ENCODE data around the gene PRKCA.
"Not testable (repeated sequence)": the region's sequence is repeated elsewhere in the genome, so short reads cannot be mapped to it uniquely, and the experiment has no call there.

The PRKCA gene

DNA sequence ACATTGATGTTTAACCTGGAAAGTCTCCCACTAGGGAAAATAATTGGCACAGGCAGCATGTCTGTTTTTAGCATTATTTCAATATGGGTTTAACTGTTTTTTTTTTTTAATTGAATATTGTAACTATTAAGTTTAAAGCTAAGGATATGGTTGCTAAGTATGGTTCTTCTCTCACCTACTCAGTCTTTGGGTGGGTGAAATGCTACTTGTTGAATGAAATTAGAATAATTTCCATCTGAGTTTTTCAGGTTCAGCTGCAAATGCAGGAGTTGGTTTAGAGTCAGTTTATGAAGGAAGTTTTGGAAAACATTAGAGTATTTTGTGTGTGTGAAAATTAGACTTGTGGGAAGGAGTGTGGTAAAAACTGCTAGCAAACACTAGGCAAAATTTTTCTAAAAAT is 93.5 kb downstream of the PRKCA start:
- no peak for FAIRE-seq

DNA sequence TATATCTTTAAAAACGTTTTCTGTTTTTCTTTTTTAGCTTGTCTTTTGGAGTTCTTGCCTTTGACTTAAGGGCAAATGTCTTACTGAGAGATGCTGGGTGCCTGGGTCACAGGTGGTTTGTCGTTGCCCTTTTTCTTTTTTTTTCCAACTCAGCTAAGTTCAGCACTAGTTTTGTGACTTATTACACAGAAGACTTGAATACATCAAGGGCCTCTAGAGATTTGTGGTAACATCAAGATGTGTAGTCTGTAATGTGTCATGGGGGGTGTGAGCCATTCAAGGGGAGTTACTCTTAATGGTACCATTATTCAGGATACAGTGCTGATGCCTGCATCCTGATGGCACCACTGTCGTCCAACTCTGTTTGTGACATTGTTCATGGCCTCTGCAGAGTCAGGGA is 95.1 kb downstream of the PRKCA start:
- no peak for FAIRE-seq

GRCh38 chr17:66398059-66398458 is 95.6 kb downstream of the PRKCA start:
- no peak for FAIRE-seq

DNA sequence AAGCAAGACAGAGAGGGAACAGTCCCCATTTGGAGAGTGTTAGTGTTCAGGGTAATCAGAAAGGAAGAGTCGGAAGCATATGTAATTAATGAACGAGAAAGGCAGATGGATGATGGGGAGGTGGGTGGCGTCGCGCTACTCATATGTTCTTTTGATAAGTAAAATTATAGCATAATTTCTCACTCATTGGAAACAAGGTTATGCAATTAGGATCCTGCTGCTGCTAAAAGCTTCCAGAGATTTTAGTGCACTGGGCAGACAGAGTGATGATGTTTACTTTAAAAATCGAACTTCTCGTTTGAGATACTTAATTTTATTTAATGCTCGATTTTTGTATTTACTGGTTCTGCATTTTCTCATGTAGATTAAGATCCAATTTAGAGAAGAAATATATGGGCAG is 96.2 kb downstream of the PRKCA start:
- FAIRE-seq, result no peak

- FAIRE-seq, result no peak
Observed at GRCh38 chr17:66399441-66399840, 97.0 kb downstream of the PRKCA start.

- FAIRE-seq, result not testable (repeated sequence)
Observed at GRCh38 chr17:66400041-66400688, 97.8 kb downstream of the PRKCA start.

DNA sequence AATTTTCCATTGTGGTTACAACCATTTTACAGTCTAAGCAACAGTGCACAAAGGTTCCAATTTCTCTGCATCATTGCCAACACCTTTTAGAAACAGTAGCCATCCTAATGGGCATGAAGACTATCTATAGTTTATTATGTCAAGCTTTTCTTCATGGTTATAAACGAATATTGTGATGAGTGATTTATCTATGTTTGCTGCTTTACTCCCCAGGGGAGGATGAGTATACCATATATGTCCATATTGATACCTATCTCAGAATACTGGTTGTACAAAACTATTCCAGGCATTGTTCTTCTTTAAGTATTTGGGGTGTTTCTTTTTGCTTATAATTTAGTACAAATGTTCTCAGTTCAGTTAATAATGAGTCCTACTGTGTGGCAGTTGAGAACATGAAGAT is 98.3 kb downstream of the PRKCA start:
- FAIRE-seq, result no peak

GRCh38 chr17:66401364-66401763 is 99.0 kb downstream of the PRKCA start:
- FAIRE-seq, result no peak

DNA sequence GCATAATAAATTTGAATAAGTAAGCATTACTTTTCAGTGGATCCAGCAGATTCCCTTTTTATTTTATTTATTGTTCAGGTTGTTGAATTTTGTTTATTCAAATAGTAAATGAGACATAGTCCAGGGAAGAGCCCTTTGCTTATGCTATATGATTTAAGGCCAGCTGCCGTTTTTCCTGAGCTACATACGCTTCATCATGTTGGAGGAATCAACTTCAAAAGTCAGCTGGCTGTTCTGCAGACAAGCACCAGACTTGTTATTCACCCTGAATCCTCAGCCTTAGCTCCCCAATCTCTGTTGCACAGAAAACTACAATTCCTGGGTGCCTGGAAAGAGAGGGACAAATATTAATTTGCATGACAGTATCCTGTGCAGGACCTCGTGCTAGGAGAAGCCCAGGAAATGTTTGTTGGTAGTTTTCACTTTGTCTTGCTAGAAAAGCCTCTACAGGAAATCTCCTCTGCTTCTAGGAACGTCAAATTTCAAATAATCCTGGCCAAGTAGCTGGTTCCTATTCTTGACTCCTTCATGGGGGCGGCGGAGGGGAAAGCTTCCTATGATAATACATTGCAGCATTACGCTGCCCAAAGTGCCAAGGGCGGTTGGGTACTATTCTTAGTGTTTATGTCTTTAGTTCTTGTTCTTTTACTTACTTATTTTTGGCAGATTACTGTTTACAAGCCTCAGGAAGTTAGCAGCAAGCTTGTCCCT is 101.6 kb downstream of the PRKCA start:
- FAIRE-seq, result no peak

GRCh38 chr17:66405836-66406677 is 103.6 kb downstream of the PRKCA start:
- no peak for FAIRE-seq

DNA sequence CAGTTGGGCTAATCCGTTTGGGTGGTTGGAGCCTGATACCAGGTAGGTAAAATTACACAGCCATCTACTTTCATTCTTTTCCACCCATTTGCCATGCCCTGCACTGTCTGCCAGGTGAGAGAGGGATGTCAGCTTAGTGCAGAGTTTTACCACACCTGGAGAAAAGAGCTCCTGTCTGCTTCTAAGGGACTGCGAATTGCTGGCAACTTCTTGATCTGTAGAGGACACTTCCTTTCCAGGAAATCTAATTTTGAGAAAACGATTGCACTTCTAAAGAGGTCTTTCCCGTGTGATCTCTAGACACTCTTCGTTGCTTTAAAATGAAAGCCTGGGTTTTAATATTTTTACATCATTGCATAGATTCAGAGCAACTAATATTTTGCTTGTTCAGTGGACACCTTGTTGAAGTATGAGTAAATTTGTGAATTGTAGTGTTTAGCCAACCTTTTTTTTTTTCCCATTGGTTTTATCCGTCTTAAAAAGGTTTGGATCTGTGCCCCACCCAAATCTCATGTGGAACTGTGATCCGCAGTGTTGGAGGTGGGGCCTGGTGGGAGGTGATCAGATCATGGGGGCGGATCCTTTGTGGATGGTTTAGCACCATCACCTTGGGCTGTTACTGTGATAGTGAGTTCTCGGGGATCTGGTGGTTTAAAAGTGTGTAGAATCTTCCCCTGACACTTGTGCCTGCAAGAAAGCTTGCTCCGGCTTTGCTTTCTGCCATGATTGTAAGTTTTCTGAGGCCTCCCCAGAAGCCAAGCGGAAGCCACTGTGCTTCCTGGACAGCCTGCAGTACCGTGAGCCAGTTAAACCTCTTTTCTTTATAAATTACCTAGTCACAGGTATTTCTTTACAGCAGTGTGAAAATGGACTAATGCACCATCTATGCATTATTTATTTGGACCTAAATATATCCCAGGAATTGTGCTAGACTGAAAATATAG is 104.6 kb downstream of the PRKCA start:
- no peak for FAIRE-seq

DNA sequence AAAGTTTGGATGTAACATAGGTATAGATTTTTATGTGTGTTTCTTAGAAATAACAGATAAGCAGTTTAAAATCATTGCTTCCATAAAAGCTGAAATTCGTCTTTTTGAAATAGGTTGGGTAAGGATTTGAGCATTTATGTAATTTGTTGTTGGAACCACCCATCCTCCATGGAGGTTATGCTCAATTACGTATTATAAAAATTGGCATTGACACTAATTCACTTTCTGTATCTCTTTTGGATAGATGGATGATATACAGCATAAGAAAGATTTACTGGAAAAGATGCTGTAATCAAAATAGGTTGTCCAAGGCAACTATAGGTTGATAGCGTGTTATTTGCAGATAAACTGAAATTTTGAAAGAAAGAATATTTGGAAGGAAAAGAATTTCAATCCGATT is 105.5 kb downstream of the PRKCA start:
- FAIRE-seq, result no peak

- FAIRE-seq, result no peak
Observed at GRCh38 chr17:66411520-66411919, 109.1 kb downstream of the PRKCA start.

- no peak for FAIRE-seq
Observed at GRCh38 chr17:66412857-66413558, 110.6 kb downstream of the PRKCA start.

DNA sequence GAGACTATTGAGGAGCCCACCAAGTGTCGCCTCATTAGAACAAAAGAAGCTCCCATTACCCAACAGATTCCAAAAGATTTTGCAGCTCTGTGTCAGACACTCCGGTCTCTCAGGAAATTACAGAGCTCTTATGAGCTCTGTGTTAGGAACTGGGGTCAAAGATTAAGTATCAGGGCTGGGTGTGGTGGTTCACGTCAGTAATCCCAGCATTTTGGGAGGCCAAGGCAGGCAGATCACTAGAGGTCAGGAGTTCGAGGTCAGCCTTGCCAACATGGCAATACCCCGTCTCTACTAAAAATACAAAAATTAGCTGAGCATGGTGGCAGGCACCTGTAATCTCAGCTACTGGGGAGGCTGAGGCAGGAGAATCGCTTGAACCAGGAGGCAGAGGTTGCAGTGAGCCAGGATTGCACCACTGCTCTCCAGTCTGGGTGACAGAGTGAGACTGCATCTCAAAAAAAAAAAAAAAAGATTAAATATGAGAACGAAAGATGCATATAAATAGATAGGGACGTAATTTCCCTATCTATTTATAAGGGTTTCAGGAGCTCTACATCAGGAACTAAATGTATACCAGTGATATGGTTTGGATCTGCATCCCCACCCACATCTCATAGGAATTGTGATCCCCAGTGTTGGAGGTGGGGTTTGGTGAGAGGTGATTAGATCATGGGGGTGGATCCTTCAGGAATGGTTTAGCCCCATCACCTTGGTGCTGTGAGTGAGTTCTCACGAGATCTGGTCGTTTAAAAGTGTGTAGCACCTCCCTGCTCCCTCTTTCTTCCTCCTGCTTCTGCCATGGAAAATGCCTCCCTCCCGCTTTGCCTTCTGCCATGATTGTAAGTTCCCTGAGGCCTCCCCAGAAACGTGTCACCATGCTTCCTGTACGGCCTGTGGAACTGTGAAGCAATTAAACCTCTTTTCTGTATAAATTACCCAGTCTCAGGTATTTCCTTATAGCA is 111.4 kb downstream of the PRKCA start:
- FAIRE-seq, result no peak

- no peak for FAIRE-seq
Observed at GRCh38 chr17:66414561-66415175, 112.3 kb downstream of the PRKCA start.

- no peak for FAIRE-seq
Observed at GRCh38 chr17:66415366-66416206, 113.2 kb downstream of the PRKCA start.

DNA sequence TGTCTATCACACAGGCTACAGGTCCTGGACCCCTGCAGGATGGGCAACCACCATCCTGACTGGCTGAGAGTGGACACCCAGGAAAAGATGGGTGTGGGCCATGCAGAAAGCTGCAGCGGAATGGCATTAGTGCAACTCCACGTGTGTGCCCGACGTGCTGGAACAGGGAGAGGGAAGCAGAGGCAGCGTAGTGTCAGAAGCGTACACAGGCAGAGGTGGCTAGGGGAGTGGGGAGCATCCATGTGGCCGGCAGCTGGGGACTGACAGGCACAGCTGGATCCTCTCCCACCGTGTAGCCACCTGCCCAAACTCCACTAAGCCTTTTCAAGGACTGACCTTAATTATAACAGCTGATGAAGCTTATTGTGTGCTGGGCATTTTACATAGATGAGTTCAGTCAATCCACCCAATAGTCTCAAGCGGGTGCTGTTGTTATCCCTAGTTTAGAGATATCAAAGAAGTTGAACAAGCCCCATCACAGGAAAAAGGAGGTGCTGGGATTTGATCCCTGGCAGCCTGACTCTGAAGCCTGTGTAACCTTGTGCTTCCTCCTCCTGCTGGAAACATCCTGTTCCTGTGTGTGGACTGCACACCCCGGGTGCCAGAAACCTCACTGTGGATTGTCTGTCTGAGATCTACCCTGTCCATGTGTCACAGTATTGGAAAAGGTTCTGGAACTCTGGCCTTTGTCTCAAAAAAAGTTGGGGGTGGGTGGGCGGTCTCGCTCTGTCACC is 114.0 kb downstream of the PRKCA start:
- FAIRE-seq, result no peak

DNA sequence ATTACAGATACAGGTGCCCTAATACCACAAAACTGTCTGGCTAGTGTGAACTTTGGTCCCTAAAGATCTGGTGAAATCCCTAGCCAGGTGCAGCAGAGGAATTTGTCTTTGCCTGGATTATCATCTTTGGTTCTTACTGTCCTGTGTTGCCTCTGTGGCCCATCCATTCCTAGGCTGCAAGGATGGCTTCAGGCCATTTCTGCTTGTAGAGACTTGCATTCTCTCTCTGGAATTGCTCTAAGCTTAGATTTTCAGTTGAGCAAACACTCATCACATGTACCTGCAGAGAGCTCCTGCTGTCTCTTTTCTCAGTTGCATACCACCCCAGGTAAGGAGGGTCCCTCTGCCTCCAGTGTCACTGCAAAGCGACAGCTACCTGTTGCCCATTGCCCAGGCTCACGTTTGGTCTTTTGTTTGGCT is 114.9 kb downstream of the PRKCA start:
- FAIRE-seq, result no peak

All from islet of Langerhans (tissue), 1 donor.